Measurements from ENCODE around the gene KDM4B. TPM values are rescaled to one million over a fixed set of nuclear protein-coding genes. Genes with fewer than 3 reads are reported as not detected.

The KDM4B gene
- total RNA-seq, 4 donors from 2014 or later: 16.3 to 38.3 (median 22.4) TPM

DNA sequence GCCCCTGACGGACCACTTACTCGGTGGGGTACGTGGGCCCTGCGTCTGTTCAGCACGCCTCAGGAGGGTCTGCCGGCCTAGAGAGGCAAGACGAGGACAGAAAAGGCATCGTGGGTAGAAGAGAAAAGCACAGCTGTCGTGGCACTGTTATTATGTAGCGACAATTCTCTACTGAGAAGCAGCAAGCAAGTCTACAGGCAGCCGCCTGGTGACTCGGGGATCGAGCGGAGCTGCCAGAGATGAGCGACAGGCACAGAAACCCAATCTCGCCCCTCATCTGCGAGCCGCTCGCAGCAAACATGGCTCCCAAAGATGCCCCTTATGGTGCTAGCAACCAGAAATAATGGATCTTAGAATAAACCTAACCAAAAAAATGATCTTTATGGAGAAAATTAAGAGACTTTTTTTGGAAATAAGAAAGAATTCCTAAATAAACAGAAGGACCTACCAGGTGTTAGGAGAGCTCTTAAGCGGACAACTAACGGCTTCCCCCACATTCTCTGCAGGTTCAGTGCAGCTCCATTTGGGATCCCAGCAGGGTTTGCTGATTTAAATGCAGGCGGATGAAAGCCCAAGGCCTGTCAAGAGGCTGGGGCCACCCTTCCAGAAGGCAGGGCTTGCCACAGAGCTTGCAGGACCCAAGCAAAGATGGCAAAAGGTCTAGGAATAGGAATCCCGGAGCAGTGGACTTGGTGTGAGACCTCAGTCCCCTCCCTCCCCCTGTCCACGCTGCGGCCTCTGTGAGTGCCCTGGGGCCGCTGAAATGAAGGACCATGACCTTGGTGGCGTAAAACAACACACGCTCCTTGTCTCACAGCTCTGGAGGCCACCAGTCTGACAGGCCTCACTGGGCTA is 152.6 kb downstream of the KDM4B start:
- TF ChIP-seq, protein P1, sequence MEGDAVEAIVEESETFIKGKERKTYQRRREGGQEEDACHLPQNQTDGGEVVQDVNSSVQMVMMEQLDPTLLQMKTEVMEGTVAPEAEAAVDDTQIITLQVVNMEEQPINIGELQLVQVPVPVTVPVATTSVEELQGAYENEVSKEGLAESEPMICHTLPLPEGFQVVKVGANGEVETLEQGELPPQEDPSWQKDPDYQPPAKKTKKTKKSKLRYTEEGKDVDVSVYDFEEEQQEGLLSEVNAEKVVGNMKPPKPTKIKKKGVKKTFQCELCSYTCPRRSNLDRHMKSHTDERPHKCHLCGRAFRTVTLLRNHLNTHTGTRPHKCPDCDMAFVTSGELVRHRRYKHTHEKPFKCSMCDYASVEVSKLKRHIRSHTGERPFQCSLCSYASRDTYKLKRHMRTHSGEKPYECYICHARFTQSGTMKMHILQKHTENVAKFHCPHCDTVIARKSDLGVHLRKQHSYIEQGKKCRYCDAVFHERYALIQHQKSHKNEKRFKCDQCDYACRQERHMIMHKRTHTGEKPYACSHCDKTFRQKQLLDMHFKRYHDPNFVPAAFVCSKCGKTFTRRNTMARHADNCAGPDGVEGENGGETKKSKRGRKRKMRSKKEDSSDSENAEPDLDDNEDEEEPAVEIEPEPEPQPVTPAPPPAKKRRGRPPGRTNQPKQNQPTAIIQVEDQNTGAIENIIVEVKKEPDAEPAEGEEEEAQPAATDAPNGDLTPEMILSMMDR (IDR thresholded peaks at IDR 0.05): no peak
- no peak for DNase-seq (ENCODE audit: low spot score)
- ATAC-seq (ENCODE audit: low FRiP score): no peak

DNA sequence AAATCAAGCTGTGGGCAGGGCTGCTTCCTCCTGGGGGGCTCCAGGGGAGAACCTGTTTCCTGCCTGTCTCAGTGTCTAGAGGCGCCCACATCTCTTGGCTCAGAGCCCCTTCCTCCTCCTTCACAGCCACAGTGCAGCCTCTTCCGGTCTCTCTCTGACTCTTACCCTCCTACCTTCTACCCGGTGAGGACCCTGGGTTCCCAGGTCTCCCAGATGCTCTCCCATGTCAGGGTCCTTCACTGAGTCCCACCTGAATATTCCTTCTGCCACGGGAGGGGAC is 153.1 kb downstream of the KDM4B start:
- TF ChIP-seq, protein P1 (IDR thresholded peaks at IDR 0.05): no peak
- no peak for DNase-seq (ENCODE audit: low spot score)
- ATAC-seq (ENCODE audit: low FRiP score): no peak

DNA sequence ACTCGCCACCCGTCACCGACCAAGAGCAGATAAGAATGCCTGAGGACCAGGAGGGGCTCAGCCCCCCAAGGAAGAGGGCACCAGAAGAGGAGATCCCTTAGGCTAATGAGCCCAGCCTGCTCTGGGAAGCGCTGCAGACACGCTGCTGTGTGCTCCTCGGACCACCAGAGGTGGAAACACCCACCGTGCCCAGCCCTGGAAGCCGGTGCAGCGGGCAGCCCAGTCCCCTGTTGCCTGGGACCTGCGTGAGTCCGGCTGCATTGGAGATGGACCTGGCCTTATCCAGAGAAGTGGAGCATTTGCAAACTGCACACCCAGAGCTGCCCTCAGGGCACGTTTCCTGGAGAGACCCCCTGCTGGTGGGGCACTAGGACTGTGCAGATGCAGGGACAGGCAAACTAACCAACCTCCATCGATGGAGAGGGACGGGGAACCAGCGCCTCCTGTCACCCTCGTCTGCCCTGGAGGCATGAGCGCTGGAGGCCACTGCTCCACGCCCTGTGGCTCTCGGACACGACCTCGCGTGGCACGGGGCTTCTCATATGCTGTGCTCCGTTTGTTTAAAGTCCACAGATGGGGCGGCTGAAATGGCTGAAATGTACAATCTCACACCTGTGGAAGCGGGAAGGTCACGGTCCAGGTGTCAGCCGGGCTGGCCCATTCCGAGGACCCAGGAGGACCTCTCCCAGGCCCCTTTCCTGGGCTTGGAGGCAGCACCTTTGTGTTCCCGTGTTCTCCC is 153.9 kb downstream of the KDM4B start:
- ATAC-seq (ENCODE audit: low FRiP score) (no peak), DNase-seq (ENCODE audit: low spot score) (no peak)
- TF ChIP-seq, protein P1 (IDR thresholded peaks at IDR 0.05): no peak

DNA sequence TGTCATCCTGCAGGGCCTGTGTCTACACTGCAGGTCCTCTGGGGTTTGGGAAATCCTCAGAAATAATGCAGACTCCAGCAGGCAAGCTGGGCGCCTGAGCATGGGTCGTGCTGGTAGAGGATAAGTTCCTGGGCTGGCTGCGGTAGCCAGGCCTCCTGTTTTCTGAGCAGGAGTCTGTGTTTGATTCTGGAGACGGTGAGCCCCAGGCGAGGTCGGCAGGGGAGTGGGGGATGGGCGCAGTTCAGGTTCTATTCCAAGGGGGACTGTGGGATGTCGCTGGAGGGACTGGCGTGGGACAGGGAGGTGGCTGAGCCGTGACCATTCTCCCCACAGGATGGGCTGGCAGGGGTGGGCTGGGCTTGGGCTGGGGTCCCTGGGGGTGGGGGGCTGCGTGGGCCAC is 154.7 kb downstream of the KDM4B start:
- ATAC-seq (ENCODE audit: low FRiP score) (no peak), DNase-seq (ENCODE audit: low spot score) (no peak)
- TF ChIP-seq, protein P1 (IDR thresholded peaks at IDR 0.05): no peak

DNA sequence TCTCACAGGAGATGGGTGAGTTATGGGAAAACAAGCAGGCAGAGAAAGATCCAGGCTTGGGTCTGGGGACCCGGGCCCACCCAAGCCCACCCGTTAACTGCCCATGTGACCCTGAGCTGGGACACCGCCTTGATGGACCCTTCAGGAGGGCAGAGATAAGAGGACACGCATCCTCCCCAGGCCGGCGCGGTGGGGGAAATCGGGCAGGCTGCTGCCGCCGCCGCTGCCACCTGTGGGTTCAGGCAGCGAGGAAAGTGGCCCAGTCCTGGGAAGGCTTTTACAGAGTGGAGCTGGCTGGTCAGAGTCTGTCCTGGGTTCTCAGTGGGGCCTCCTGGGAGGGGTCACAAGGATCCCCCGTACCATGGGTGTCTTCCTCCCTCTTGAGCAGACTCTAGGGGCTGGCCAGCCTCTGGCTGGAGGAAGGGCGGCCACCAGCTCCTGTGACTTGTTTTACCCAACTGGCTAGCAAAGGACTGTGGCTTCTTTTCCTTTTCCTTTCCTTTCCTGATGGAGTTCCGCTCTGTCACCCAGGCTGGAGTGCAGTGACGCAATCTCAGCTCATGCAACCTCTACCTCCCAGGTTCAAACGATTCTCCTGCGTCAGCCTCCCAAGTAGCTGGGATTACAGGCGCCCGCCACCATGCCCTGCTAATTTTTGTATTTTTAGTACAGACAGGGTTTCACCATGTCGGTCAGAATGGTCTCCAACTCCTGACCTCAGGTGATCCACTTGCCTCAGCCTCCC is 155.4 kb downstream of the KDM4B start:
- no peak for ATAC-seq (ENCODE audit: low FRiP score)
- no peak for DNase-seq (ENCODE audit: low spot score)
- TF ChIP-seq, protein P1 (IDR thresholded peaks at IDR 0.05): no peak

DNA sequence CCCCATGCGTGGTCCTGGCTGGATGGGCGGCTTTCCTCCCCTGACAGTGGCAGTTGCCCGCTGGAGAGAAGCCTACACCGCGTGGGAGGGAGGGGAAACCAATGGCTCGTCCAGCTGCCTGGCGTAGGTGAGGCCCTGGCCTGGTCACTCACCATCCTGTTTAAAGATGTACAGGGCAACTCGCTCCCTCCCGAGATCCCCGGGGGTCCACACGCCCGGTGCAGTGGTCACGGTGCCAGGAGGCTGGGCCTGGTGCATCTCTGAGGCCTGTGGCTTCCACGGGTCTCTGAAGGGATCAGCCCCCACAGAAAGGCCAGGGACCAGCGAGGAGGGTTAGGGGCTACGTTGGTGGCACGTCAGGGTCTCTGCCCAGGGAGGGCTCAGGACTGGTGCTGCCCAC is 156.5 kb downstream of the KDM4B start:
- TF ChIP-seq, protein P1 (IDR thresholded peaks at IDR 0.05): no peak
- ATAC-seq (ENCODE audit: low FRiP score): no peak
- no peak for DNase-seq (ENCODE audit: low spot score)

Data from omental fat pad (tissue), 4 donors.